Stimulated activated CD4-positive, alpha-beta T cell treated with anti-CD3 and anti-CD28 coated beads, Interleukin-2, amount 100 ng/mL, for 24 hours (primary cell): Measurements from ENCODE around the gene PNLIPRP1.

Experiments used
- DNase-seq, 2 donors: peaks; one replicate each; pipeline ENCODE4 v3.0.0-alpha.2; 2020

PNLIPRP1 gene

GRCh38 chr10:116633216-116633600, 42.4 kb downstream of the PNLIPRP1 start:
- no peak for DNase-seq

GRCh38 chr10:116634126-116634975, 43.6 kb downstream of the PNLIPRP1 start:
- no peak for DNase-seq

GRCh38 chr10:116636385-116636784, 45.6 kb downstream of the PNLIPRP1 start:
- DNase-seq = no peak

- no peak for DNase-seq
Observed at GRCh38 chr10:116636976-116637375, 46.2 kb downstream of the PNLIPRP1 start.

- DNase-seq = no peak
Observed at GRCh38 chr10:116637830-116638229, 47.1 kb downstream of the PNLIPRP1 start.

- DNase-seq = no peak
Observed at GRCh38 chr10:116646502-116646901, 55.7 kb downstream of the PNLIPRP1 start.

GRCh38 chr10:116648903-116649302, 58.1 kb downstream of the PNLIPRP1 start:
- no peak for DNase-seq

- DNase-seq = no peak
Observed at GRCh38 chr10:116653885-116654284, 63.1 kb downstream of the PNLIPRP1 start.

- DNase-seq = no peak
Observed at GRCh38 chr10:116654816-116655215, 64.1 kb downstream of the PNLIPRP1 start.

- no peak for DNase-seq
Observed at GRCh38 chr10:116655568-116655967, 64.8 kb downstream of the PNLIPRP1 start.

GRCh38 chr10:116656044-116656443, 65.3 kb downstream of the PNLIPRP1 start:
- no peak for DNase-seq

GRCh38 chr10:116657863-116658551, 67.2 kb downstream of the PNLIPRP1 start:
- no peak for DNase-seq
